GM18858 (cell line): ENCODE results near the gene CNTLN.
A peak's percentile ranks its signal among the peaks of the same experiment; 100 is the strongest.
"Not testable (repeated sequence)": the region's sequence is repeated elsewhere in the genome, so short reads cannot be mapped to it uniquely, and the experiment has no call there.

Experiments
- ATAC-seq: cut with Tn5 transposase; IDR thresholded peaks from one replicate; pipeline ENCODE4 v1.9.1; 2021; ENCODE audit not compliant: unreplicated experiment

Gene CNTLN

GRCh38 chr9:17401858-17402257 lies 267.0 kb downstream of the CNTLN start:
- no peak for ATAC-seq

DNA sequence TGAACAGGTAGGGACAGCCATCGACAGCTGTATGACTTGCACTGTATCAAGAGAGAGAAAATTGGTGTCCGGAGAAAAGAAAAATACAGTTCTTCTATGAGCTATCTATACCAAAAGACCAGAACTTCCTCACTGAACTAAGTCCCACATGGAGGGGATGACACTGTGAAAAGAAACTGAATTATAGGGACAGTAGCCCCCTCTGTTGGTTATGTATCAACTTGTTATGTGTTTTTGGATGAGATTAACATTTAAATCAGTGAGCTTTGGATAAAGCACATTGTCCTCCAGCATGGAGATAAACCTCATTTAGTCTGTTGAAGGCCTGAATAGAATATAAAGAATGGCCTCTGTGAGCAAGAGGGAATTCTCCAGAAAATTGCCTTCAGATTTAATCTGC lies 267.5 kb downstream of the CNTLN start:
- no peak for ATAC-seq

DNA sequence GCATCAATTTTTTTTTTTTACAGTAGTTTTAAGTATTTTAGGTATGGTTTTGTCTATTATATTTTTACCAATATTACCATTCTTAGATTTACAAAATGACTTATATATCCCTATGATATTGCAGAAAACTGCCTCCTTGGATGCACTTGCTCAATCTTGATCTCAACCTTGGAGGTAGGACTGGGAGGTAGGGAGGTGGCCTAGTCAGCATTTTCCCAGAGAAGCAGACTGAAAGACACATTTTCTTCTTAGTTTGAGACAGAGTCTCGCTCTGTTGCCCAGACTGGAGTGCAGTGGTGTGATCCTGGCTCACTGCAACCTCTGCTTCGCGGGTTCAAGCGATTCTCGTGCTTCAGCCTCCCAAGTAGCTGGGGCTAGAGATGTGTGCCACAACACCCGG lies 268.7 kb downstream of the CNTLN start:
- no peak for ATAC-seq

GRCh38 chr9:17414986-17415385 lies 280.1 kb downstream of the CNTLN start:
- no peak for ATAC-seq

GRCh38 chr9:17422994-17423680 lies 288.3 kb downstream of the CNTLN start:
- no peak for ATAC-seq

GRCh38 chr9:17423681-17424011 lies 288.8 kb downstream of the CNTLN start:
- ATAC-seq: no peak

DNA sequence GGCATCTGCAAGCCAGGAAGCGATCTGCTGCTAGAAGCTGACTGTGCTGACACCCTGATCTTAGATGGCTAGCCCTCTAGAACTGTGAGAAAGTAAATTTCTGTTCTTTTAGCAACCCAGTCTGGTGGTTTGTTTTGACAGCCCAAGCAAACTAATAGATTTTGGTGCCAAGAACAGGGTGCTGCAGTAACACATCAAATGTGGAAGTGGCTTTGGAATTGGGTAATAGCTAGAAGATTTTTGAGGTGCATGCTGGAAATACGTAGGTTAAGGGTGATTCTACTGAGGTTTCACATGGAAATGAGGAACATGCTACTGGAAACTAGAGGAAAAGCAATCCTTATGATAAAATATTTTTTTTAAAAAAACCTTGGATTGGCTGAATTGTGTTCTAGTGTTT lies 290.5 kb downstream of the CNTLN start:
- no peak for ATAC-seq

DNA sequence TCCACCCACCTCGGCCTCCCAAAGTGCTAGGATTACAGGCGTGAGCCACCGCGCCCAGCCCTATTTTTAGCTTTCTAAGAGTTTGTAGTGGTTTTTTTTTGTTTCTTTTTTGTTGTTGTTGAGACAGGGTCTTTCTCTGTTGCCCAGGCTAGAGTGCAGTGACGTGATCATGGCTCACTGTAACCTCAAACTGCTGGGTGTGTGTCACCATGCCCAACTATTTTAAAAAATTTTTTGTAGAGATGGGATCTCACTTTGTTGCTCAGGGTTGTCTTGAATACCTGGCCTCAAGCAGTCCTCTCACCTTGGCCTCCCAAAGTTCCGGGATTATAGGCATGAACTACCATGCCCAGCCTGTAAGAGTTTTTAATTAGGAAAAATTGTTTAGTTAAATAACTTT lies 298.7 kb downstream of the CNTLN start:
- no peak for ATAC-seq

DNA sequence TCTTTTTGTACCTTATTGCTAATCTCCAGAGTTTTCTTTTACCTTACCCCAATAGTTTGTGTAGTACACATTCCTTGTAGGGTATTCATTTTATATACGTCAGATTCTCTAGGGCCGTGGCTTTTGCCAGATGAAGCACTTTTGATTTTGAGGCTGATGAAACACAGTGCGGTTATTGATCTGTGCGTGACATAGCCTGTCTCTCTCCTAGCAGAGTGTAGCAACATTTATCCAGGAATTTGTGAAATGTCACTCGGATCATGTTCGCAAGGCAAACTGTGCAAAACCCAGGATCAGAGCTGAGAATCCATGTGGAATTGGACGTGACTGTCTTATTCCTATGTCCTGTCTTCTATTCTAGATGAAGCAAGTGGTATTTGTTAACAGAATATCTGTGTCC lies 302.0 kb downstream of the CNTLN start:
- ATAC-seq: no peak

GRCh38 chr9:17437813-17438212 lies 303.0 kb downstream of the CNTLN start:
- no peak for ATAC-seq

- not testable (repeated sequence) for ATAC-seq
Observed at GRCh38 chr9:17445126-17445525, 310.3 kb downstream of the CNTLN start.

- no peak for ATAC-seq
Observed at GRCh38 chr9:17453751-17454150, 318.9 kb downstream of the CNTLN start.

DNA sequence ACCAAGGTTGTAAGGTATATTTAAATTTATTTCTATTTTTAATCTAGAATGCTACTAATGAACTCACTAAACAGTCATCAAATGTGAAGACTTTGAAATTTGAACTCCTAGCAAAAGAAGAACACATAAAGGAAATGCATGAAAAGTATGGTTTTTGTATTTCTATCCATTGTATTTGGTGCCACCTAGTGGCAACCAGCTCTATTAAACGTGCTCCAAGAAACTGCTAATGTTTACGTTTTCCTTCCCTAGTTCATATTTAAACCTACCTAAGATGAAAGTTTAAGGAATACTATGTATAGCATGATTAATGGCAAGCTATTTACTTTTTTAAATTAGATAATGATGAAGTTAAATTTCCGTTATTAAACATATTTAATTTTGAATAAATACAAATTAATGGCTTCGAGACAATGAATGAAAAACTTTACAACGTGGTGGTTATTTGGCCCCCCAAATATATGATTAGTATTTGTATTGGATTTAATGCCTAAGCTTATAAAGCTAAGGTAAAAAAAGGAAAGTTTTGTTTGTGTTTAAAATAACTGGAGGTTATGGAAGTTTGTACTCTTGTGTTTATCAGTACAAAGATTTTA lies 328.1 kb downstream of the CNTLN start:
- peak; percentile 63 for ATAC-seq

DNA sequence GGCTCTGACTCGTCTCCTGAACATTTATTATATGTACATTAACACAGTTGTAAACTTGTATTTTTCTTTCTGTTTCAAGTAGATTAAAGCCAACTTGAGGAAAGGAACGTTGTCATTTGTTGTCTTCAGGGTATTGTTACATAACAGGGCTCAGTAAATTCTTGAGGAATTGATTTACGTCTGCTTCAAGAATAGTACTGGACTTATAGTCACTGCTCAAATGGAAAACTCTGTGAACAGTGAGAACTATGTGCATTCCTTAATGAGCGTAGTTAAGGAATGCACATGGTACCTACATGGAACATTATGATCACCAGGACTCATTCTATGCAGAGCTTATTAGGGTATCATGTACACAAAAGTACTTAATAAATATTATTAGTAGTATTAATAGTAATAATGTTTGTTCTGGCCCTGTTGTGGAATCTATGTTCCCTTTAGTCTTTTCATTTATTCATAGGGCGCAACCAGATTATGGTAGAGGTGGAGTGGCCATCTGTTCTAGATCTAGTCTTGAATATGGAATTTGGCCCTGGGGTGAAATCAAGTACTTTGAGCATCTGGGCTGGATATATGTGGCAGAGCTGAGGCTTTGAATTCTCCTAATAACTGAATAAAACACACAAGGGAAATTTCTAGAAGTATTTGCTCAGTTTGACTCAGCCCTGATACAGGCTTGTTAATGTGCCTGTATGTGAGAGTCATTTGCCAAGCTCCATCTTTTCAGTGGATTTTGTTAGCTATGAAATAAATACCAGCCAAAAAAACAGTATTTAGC lies 335.4 kb downstream of the CNTLN start:
- no peak for ATAC-seq

- ATAC-seq: no peak
Observed at GRCh38 chr9:17472126-17472525, 337.3 kb downstream of the CNTLN start.

GRCh38 chr9:17476401-17476800 lies 341.6 kb downstream of the CNTLN start:
- ATAC-seq: peak; percentile 55

DNA sequence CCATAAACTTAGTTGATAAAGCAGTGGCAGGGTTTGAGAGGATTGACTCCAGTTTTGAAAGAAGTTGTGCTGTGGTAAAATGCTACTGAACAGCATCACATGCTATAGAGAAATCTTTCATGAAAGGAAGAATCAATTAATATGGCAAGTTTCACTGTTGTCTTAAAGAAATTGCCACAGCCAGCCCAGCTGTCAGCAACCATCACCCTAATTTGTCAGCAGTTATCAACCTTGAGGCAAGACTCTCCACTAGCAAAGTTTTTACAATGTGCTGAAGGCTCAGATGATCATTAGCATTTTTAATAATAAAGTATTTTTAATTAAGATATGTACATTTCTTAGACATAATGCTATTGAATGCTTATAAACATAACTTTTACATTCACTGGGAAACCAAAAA lies 343.0 kb downstream of the CNTLN start:
- ATAC-seq: no peak

GRCh38 chr9:17480966-17481365 lies 346.1 kb downstream of the CNTLN start:
- no peak for ATAC-seq

DNA sequence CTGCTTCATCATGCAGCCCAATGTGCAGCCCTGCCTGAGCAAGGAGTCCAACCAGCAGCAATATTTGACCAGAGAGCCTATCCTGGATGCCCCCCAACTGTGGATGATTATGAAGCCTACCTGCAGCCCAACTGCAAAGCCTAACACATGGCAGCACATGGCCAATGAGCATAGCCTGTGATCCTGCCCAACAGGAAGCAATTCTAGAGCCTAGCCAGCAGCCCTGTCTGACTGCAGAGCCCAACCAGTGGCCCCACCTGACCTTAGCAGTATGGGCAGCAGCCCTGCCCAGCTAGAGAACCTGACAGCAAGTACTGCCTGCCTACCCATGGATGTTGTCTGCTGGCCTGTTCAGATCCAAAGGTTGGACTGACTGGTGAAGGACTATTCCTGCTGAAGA lies 346.7 kb downstream of the CNTLN start:
- no peak for ATAC-seq

GRCh38 chr9:17484906-17485305 lies 350.1 kb downstream of the CNTLN start:
- no peak for ATAC-seq

- ATAC-seq: no peak
Observed at GRCh38 chr9:17486396-17486795, 351.6 kb downstream of the CNTLN start.

GRCh38 chr9:17487467-17487866 lies 352.6 kb downstream of the CNTLN start:
- no peak for ATAC-seq
